OCI-LY1 (cell line): Measurements from ENCODE around the gene CBY1.
A peak's percentile ranks its signal among the peaks of the same experiment; 100 is the strongest.

Experiments used
- H2AFZ ChIP-seq: fragments of 200-600 bp; sonication (generic), shearing (Covaris generic); 2 replicates; pipeline ENCODE4 v1.6.0; 2014; ENCODE audit warnings: antibody characterized with exemption, mild to moderate bottlenecking, low read length
- H3F3A ChIP-seq: fragments of 200-600 bp; sonication (generic), shearing (Covaris generic); 2 replicates; pipeline ENCODE4 v1.6.0; 2014; ENCODE audit warnings: mild to moderate bottlenecking, antibody characterized with exemption, low read length, moderate library complexity; ENCODE audit not compliant: insufficient read depth
- H3K27ac ChIP-seq: fragments of 200-600 bp; sonication (generic); 2 replicates; pipeline ENCODE4 v1.5.1; 2014; ENCODE audit warnings: low read length, mixed run types, mild to moderate bottlenecking, low read depth; ENCODE audit not compliant: poor library complexity, severe bottlenecking
- H3K27me3 ChIP-seq: fragments of 200-600 bp; sonication (generic); 2 replicates; pipeline ENCODE4 v1.6.0; 2014; ENCODE audit warnings: antibody characterized with exemption, mild to moderate bottlenecking, low read length, moderate library complexity; ENCODE audit not compliant: insufficient read depth
- H3K36me3 ChIP-seq: fragments of 200-600 bp; sonication (generic); 2 replicates; pipeline ENCODE4 v1.6.1; 2014; ENCODE audit warnings: mild to moderate bottlenecking, antibody characterized with exemption, low read length, moderate library complexity, mixed read lengths; ENCODE audit not compliant: insufficient read depth
- H3K4me1 ChIP-seq: fragments of 200-600 bp; sonication (generic); 2 replicates; pipeline ENCODE4 v1.5.1; 2014; ENCODE audit warnings: mild to moderate bottlenecking, low read length, moderate library complexity; ENCODE audit not compliant: insufficient read depth, severe bottlenecking
- H3K4me2 ChIP-seq: fragments of 200-600 bp; sonication (generic), shearing (Covaris generic); 2 replicates; pipeline ENCODE4 v1.6.1; 2014; ENCODE audit warnings: low read length
- H3K4me3 ChIP-seq: fragments of 200-600 bp; sonication (generic); 2 replicates; pipeline ENCODE4 v1.5.1; 2014; ENCODE audit warnings: low read length, low read depth, mild to moderate bottlenecking, mixed read lengths; ENCODE audit not compliant: poor library complexity, severe bottlenecking
- H3K79me2 ChIP-seq: fragments of 200-600 bp; shearing (Covaris generic); 2 replicates; pipeline ENCODE4 v1.6.1; 2016; ENCODE audit warnings: mixed run types, low read length, mixed read lengths; ENCODE audit not compliant: insufficient read depth
- H3K9ac ChIP-seq: fragments of 200-600 bp; sonication (generic), shearing (Covaris generic); 2 replicates; pipeline ENCODE4 v1.6.1; 2014; ENCODE audit warnings: mild to moderate bottlenecking, low read length, mixed read lengths
- H3K9me2 ChIP-seq: fragments of 200-600 bp; sonication (generic), shearing (Covaris generic); 2 replicates; pipeline ENCODE4 v1.6.1; 2014; ENCODE audit warnings: low read depth, mild to moderate bottlenecking, low read length, mixed read lengths
- H3K9me3 ChIP-seq: fragments of 200-600 bp; shearing (Covaris generic); 2 replicates; pipeline ENCODE4 v1.6.1; 2014; ENCODE audit warnings: low read length, mixed read lengths
- H4K20me1 ChIP-seq: fragments of 200-600 bp; sonication (generic), shearing (Covaris generic); 2 replicates; pipeline ENCODE4 v1.6.0; 2016; ENCODE audit warnings: mild to moderate bottlenecking, low read length; ENCODE audit not compliant: insufficient read depth
- CTCF ChIP-seq: fragments of 200-600 bp; sonication (generic), shearing (Covaris generic); IDR thresholded peaks from 2 replicates; pipeline ENCODE4 v1.5.1; 2017; ENCODE audit warnings: mild to moderate bottlenecking, antibody characterized with exemption, low read length, moderate library complexity, mixed read lengths
- EZH2 ChIP-seq: fragments of 200-600 bp; sonication (generic), shearing (Covaris generic); IDR thresholded peaks from 2 replicates; pipeline ENCODE4 v1.8.0; 2017; ENCODE audit warnings: borderline replicate concordance, mixed run types, mild to moderate bottlenecking, antibody characterized with exemption, low read length, moderate library complexity, mixed read lengths

CBY1 gene

DNA sequence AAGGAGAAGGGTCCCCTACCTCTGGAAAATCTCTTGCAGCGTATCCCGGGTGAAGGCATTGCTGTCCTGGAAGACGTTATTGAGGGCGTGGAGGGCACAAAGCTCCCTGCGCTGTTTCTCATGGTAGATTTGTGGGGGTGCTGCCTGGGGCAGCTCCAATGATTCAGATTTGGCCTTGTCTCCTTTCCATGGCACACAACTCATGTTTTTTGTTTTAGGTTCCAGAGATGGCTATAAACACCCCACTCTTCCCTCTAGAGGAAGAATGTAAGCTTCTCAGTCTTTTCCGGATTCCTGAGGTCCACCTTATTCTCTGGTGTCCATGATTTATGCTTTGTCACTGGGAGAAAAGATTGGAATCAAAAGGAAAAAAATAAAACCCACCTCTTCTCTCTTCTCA, 43.3 kb downstream of the CBY1 start:
- peaks cover 5% of the 10 kb centered on the region; the same call in 1 of the 2 replicates for H3K36me3 ChIP-seq
- no peaks in the 10 kb centered on the region for H3K9me2 ChIP-seq
- H3K4me3 ChIP-seq: peak overlapping the region; percentile 70
- H3K9ac ChIP-seq: peak overlapping the region; percentile 94
- peak overlapping the region; percentile 94 for H3K4me2 ChIP-seq
- H2AFZ ChIP-seq: no peak overlapping the region
- 0 out of 2 replicates have a peak, but pooled peaks cover 4% of the 10 kb centered on the region for H3K79me2 ChIP-seq
- peaks cover 60% of the 10 kb centered on the region for H3K4me1 ChIP-seq
- H3K9me3 ChIP-seq: no peaks in the 10 kb centered on the region
- TF ChIP-seq EZH2 (no peak), CTCF (no peak)
- no peaks in the 10 kb centered on the region for H3K27me3 ChIP-seq
- 0 out of 2 replicates have a peak, but pooled peaks cover 3% of the 10 kb centered on the region for H3F3A ChIP-seq
- no peaks in the 10 kb centered on the region for H4K20me1 ChIP-seq
- peak overlapping the region; percentile 60 for H3K27ac ChIP-seq

- Histone ChIP-seq H3K27ac (peak overlapping the region; percentile 60), H3K36me3 (peaks cover 5% of the 10 kb centered on the region; the same call in 1 of the 2 replicates), H3K4me1 (peaks cover 64% of the 10 kb centered on the region), H3K79me2 (0 out of 2 replicates have a peak, but pooled peaks cover 4% of the 10 kb centered on the region), H3K9me3 (no peaks in the 10 kb centered on the region), H3K9ac (peak overlapping the region; percentile 94), H3K27me3 (no peaks in the 10 kb centered on the region), H3K4me2 (peak overlapping the region; percentile 94), H3F3A (0 out of 2 replicates have a peak, but pooled peaks cover 3% of the 10 kb centered on the region), H4K20me1 (no peaks in the 10 kb centered on the region), H2AFZ (no peak overlapping the region), H3K9me2 (no peaks in the 10 kb centered on the region), H3K4me3 (peak overlapping the region; percentile 70)
- TF ChIP-seq CTCF (no peak), EZH2 (no peak)
Measured at GRCh38 chr22:38700270-38700788, 43.9 kb downstream of the CBY1 start.

DNA sequence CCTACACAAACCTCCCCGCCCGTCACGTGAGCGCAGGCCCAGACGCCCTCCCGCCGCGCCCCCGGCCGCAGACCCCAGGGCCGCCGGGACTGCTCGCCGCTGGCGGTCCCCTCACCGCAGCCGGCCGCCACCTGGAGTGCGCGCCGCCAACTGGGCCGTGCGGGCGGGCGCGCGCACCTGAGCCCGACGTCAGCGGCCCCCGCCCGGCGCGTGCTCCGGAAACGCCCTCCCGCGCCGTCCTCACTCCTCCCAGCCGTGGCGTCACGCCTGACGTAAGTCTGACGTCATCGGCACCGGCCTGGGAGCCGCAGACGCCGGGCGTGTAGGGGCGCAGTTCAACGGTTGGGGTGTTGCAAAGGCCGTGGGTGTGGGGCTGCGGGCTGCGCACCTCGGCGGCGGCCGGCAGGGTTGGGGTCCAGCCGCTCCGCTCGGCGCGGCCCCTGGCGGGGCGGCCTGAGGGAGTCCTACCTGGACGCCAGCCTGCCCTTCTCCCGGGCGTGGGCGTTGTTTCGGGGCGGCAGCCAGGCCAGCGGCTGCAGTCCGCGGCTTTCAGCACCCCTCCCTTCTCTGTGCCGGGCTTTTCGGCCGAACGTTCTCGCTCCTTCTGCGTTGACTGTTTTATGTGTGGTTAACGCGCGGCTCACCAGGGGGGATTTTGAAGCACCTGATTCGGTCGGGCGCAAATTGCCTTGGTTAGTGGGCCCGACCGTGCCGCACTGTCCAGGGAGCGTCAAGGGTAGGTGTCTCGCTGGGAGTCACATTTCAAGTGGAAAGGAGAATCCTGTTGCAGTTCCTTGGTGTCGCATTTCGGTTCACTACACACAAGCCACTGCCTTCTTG, 44.6 kb downstream of the CBY1 start, which contains the start of gene JOSD1:
Gene JOSD1 (minus strand): TSS at position 155 of the 840 bp plus-strand sequence. CDS start 956 bp downstream, outside the sequence.
- TF ChIP-seq CTCF (no peak), EZH2 (no peak)
- Histone ChIP-seq H3F3A (0 out of 2 replicates have a peak, but pooled peaks cover 3% of the 10 kb centered on the region), H3K9me3 (no peaks in the 10 kb centered on the region), H3K4me1 (peaks cover 64% of the 10 kb centered on the region), H3K4me3 (peak within 1 kb of the TSS; percentile 70), H3K27me3 (no peaks in the 10 kb centered on the region), H4K20me1 (no peaks in the 10 kb centered on the region), H3K27ac (peak within 1 kb of the TSS; percentile 66), H3K36me3 (peaks cover 5% of the 10 kb centered on the region; the same call in 1 of the 2 replicates), H3K9ac (peak within 1 kb of the TSS; percentile 94), H3K79me2 (0 out of 2 replicates have a peak, but pooled peaks cover 4% of the 10 kb centered on the region), H3K4me2 (peak within 1 kb of the TSS; percentile 94), H2AFZ (no peak within 1 kb of the TSS), H3K9me2 (no peaks in the 10 kb centered on the region)
